Fibroblast of villous mesenchyme (primary cell): ENCODE results near the gene ORC4. TPM values are rescaled to one million over a fixed set of nuclear protein-coding genes. Genes with fewer than 3 reads are reported as not detected.

ENCODE experiments used
- DNase-seq: peaks from one replicate; pipeline ENCODE4 v3.0.0-alpha.2; 2010; ENCODE audit warnings: low read depth
- H3K4me3 ChIP-seq: 2 replicates; pipeline ENCODE4 v1.5.1; 2011; ENCODE audit warnings: low read depth, mild to moderate bottlenecking, low read length
- CTCF ChIP-seq: IDR thresholded peaks from 2 replicates; pipeline ENCODE4 v1.5.1; 2012; ENCODE audit warnings: low read depth, mild to moderate bottlenecking, low read length; ENCODE audit not compliant: insufficient read depth
- total RNA-seq: library from RNA; depleted of rRNA; stranded (reverse); fragments of >200 nt; gene quantifications from 2 replicates; pipeline ENCODE4 v1.2.3, GENCODE V29; 2012

ORC4 gene
- total RNA-seq, 1 donor: 40.6 TPM

- no peak for DNase-seq
- H3K4me3 ChIP-seq: no peak overlapping the region
- TF ChIP-seq CTCF: no peak
Measured at GRCh38 chr2:148049284-148049683, 28.7 kb upstream of the ORC4 start.

- no peak for DNase-seq
- no peak overlapping the region for H3K4me3 ChIP-seq
- TF ChIP-seq CTCF: no peak
Measured at GRCh38 chr2:148048475-148049221, 28.1 kb upstream of the ORC4 start.

- no peak for TF ChIP-seq CTCF
Measured at GRCh38 chr2:148046802-148047201, 26.3 kb upstream of the ORC4 start.

GRCh38 chr2:148044322-148044721 lies 23.8 kb upstream of the ORC4 start:
- no peak for TF ChIP-seq CTCF
- no peak overlapping the region for H3K4me3 ChIP-seq

More at GRCh38 chr2:148046802-148047201, 26.3 kb upstream of the ORC4 start:
- no peak for DNase-seq
- no peak overlapping the region for H3K4me3 ChIP-seq

GRCh38 chr2:148042219-148042618 lies 21.7 kb upstream of the ORC4 start:
- no peak for TF ChIP-seq CTCF
- DNase-seq: peak; percentile 69
- no peak overlapping the region for H3K4me3 ChIP-seq

More at GRCh38 chr2:148044322-148044721, 23.8 kb upstream of the ORC4 start:
- no peak for DNase-seq

GRCh38 chr2:148039783-148040182 lies 19.2 kb upstream of the ORC4 start:
- no peak overlapping the region for H3K4me3 ChIP-seq
- TF ChIP-seq CTCF: no peak
- DNase-seq: no peak

DNA sequence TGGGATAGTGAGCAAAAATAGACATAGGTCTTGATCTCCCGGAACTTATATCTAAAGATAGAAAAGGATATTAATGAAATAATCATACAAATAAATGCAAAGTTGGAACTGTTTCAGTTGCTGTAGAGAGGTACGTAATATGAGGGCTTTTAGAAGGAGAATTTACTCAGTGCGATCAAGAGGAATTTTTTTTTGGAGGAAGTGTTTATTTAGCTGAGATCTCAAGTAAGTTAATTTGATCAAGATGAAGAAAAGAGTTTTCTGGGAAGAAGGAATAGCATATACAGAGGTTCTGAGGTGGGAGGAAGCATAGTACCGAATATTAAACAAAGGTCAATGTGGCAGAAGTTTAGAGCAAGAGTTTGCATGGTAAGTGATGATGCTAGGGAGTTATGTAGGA lies 11.7 kb upstream of the ORC4 start:
- TF ChIP-seq CTCF: no peak
- no peak for DNase-seq
- H3K4me3 ChIP-seq: no peak overlapping the region
